ENCODE measurements around the gene COL8A2. TPM values are rescaled to one million over a fixed set of nuclear protein-coding genes. Genes with fewer than 3 reads are reported as not detected.

COL8A2 gene
- total and polyA plus RNA-seq, 2 donors (not counting 3 experiments of a cell fraction or from before 2014, with no cell fraction given), result 1.2 to 1.3 TPM

DNA sequence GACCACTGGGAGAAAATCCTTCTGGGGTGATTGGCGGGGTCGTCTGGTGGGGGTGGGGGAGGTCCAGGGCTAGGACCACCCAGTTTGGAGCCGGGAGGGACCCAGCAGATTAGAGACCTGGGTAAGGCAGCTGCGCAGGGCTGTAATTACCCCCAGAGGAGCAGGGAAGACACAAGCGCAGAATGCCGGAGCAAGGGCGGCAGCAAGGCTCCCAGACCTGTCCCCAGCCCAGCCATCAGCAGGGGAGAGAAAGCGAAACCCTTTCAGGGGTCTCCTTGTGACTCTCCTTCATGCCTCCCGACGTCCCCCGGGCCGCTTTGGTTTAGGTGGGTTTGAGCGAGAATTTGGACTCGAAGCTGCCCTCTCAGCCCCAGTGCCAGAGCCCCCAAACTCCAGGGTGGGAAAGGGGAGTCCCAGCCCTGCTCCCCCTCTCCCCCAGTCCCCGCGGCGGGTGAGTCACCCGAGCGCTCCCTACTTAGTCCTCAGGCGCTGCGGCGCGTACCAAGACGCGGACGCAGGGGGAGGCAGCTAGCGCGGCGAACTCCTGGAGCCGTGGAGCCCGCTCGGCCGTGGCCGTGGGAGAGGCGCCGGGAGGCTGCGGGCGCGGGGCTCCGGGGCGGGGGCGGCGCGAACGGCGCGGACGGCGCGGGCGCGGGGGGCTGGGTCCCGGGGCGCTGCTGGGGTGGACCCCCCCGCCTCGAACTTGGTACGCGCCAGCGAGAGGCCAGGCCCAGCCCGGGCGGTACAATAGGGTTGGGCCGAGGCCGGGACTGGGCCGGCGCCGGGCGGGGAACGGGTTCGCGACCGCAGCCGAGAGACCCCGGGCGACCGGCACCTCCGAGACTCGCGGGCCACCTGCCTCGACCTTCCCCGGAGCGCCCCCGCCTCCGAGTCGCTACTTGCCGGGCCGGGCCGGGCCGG, 30.6 kb upstream of the COL8A2 start, which contains the start of gene MAP7D1:
Gene MAP7D1 (plus strand): TSS at position 753 of the 921 bp plus-strand sequence. CDS start 258 bp downstream, outside the sequence.
- Histone ChIP-seq H3K79me2 (ENCODE audit: control insufficient read depth, insufficient read depth, low read length) (peaks cover 47% of the 10 kb centered on the region), H3K27ac (ENCODE audit: insufficient read depth, low read depth, low read length) (peak within 1 kb of the TSS; percentile 93), H3K4me2 (ENCODE audit: insufficient read depth, low read length) (peak within 1 kb of the TSS; percentile 90), H2AFZ (ENCODE audit: low read depth, low read length) (peak within 1 kb of the TSS; percentile 73), H3K4me3 (replicated peaks in 1 of 3; ENCODE audit: insufficient read depth in 1 of 3, low read depth in 1 of 3, low read length in 3 of 3) (peak within 1 kb of the TSS; percentile 48 to 88 (median 80)), H4K20me1 (replicated peaks; ENCODE audit: control insufficient read depth, extremely low read depth, insufficient read depth, low read length) (no peaks in the 10 kb centered on the region), H3K9ac (replicated peaks; ENCODE audit: extremely low read depth, insufficient read depth, low read length) (peak within 1 kb of the TSS; percentile 93), H3K36me3 (ENCODE audit: control insufficient read depth in 2 of 2, extremely low read depth in 1 of 2, insufficient read depth in 2 of 2, low read length in 2 of 2) (no peaks in the 10 kb centered on the region), H3K4me1 (ENCODE audit: control insufficient read depth, extremely low read depth, insufficient read depth, low read length) (peaks cover 50% of the 10 kb centered on the region), H3K27me3 (ENCODE audit: control insufficient read depth in 2 of 2, insufficient read depth in 2 of 2, low read length in 2 of 2) (no peaks in the 10 kb centered on the region), H3K9me1 (replicated peaks; ENCODE audit: control insufficient read depth, extremely low read depth, insufficient read depth, low read length) (no peaks in the 10 kb centered on the region), H3K9me3 (replicated peaks; ENCODE audit: control insufficient read depth, insufficient read depth, low read length) (no peaks in the 10 kb centered on the region)
- peak; percentile 90 for FAIRE-seq
- ChIA-PET POLR2A (interaction anchor here (1.3 kb wide), 1 partner anchor 69 kb away, joined by 4 read pairs; the partner anchor contains the start of gene THRAP3), CTCF (interaction anchor here (2.6 to 9.3 kb wide), 2 partner anchors 33 to 130 kb away, joined by 6 to 201 read pairs; no protein-coding TSS in a partner anchor)
- DNase-seq (ENCODE audit: low read depth, low spot score), result peak; percentile 76
- BruUV-seq (replicated peaks), result TSS peak; percentile 76
- TF ChIP-seq GATA2 (IDR thresholded peaks at IDR 0.05; ENCODE audit: insufficient read depth, insufficient read length, low read depth, low read length) (no peak), POLR2A (IDR thresholded peaks at IDR 0.05; ENCODE audit: low read depth, low read length) (peak; percentile 88), FOS (IDR thresholded peaks at IDR 0.05; ENCODE audit: borderline replicate concordance, insufficient read depth, low read length) (peak; percentile 84), POLR2AphosphoS5 (IDR thresholded peaks at IDR 0.05; ENCODE audit: insufficient read depth, low read depth, low read length) (peak; percentile 75), EZH2 (IDR thresholded peaks at IDR 0.05; ENCODE audit: borderline replicate concordance, low read depth, low read length, severe bottlenecking) (no peak), MYC (IDR thresholded peaks at IDR 0.05; ENCODE audit: low read depth, low read length) (no peak), JUN (IDR thresholded peaks at IDR 0.05; ENCODE audit: borderline replicate concordance, insufficient read depth, insufficient read length, low read depth) (peak; percentile 39)
- TF ChIP-seq, protein P1, sequence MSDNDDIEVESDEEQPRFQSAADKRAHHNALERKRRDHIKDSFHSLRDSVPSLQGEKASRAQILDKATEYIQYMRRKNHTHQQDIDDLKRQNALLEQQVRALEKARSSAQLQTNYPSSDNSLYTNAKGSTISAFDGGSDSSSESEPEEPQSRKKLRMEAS (IDR thresholded peaks at IDR 0.05; ENCODE audit: insufficient read depth, insufficient read length), result no peak
- TF ChIP-seq, protein P2, sequence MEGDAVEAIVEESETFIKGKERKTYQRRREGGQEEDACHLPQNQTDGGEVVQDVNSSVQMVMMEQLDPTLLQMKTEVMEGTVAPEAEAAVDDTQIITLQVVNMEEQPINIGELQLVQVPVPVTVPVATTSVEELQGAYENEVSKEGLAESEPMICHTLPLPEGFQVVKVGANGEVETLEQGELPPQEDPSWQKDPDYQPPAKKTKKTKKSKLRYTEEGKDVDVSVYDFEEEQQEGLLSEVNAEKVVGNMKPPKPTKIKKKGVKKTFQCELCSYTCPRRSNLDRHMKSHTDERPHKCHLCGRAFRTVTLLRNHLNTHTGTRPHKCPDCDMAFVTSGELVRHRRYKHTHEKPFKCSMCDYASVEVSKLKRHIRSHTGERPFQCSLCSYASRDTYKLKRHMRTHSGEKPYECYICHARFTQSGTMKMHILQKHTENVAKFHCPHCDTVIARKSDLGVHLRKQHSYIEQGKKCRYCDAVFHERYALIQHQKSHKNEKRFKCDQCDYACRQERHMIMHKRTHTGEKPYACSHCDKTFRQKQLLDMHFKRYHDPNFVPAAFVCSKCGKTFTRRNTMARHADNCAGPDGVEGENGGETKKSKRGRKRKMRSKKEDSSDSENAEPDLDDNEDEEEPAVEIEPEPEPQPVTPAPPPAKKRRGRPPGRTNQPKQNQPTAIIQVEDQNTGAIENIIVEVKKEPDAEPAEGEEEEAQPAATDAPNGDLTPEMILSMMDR (IDR thresholded peaks at IDR 0.05; ENCODE audit: extremely low read depth in 1 of 2, insufficient read depth in 1 of 2, low read depth in 1 of 2, low read length in 2 of 2), result no peak
- dilution Hi-C loops (cut with MboI; ENCODE audit: extremely low pct_ligation_motif_present, low sequenced_read_pairs) (no loop called here), intact Hi-C loops (cut with micrococcal nuclease) (loop anchor here (1.0 to 2.0 kb wide), 2 partner anchors 17 to 33 kb away; no protein-coding TSS in a partner anchor)

Measured in endothelial cell of umbilical vein (primary cell).